ENCODE results near the gene TAF11L11. TPM values are rescaled to one million over a fixed set of nuclear protein-coding genes. Genes with fewer than 3 reads are reported as not detected.
"Not testable (repeated sequence)": the region's sequence is repeated elsewhere in the genome, so short reads cannot be mapped to it uniquely, and the experiment has no call there.

TAF11L11 gene
- not detected for total RNA-seq

DNA sequence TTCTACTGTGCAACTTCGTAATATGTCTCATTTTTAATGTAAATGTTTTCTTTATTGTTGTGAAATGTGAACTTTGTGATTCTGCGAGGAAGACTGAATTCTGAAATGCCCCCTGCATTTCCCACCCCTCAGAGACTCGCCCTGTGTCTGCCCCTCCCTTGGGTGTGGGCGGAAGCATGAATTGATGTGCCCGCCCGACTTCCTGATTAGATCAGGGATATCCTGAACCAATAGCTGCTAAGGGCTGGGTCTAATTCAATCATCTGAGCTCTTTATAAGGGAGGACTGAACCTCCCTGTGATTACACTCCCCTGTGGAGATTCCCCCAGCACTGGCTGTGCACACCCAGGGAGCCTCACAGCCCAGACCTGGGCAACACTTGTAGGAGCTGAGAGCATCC lies at the start of gene TAF11L11:
TSS of gene TAF11L11 (plus strand) at position 304 of the 400 bp plus-strand sequence.
- H3K4me1 ChIP-seq, H3K9me3 ChIP-seq, H3K27ac ChIP-seq, H3K4me3 ChIP-seq, H3K36me3 ChIP-seq, ATAC-seq, H3K27me3 ChIP-seq: not testable (repeated sequence)
- 44 to 76% methylated on average over 1 to 6 of the region's 6 CpGs for WGBS, 2 donors (ENCODE audit: low coverage in 1 of 2)

DNA sequence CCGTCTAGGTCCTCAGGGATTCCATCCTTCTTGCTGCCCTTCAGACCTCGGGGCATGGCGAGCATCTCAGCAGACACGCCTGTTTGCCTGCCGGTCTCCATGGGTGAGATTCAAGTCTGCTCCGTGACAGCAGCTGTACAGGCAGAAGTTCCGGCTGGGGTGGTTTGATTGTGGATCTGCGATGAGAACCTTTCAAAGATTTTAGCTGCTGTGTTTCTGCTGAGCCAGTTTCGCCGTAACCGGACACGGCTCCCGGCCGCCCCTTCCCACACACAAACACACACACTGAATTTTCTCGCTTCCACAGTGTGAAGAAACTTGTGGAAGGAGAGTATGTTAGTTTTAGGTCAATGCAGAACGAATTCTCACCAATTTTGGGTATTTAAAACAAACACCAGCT lies 18.3 kb upstream of the TAF11L11 start, which contains the start of gene TAF11L7:
TSS of gene TAF11L7 (minus strand) at position 101 of the 400 bp plus-strand sequence.
- ATAC-seq, H3K27me3 ChIP-seq, H3K27ac ChIP-seq, H3K4me3 ChIP-seq, H3K4me1 ChIP-seq, H3K36me3 ChIP-seq, H3K9me3 ChIP-seq: not testable (repeated sequence)
- WGBS, 2 donors (ENCODE audit: low coverage in 1 of 2): no CpG with 5 or more reads among the region's 16 CpGs

DNA sequence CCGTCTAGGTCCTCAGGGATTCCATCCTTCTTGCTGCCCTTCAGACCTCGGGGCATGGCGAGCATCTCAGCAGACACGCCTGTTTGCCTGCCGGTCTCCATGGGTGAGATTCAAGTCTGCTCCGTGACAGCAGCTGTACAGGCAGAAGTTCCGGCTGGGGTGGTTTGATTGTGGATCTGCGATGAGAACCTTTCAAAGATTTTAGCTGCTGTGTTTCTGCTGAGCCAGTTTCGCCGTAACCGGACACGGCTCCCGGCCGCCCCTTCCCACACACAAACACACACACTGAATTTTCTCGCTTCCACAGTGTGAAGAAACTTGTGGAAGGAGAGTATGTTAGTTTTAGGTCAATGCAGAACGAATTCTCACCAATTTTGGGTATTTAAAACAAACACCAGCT lies 13.1 kb upstream of the TAF11L11 start, which contains the start of gene TAF11L8:
TSS of gene TAF11L8 (minus strand) at position 101 of the 400 bp plus-strand sequence.
- H3K4me1 ChIP-seq, H3K9me3 ChIP-seq, H3K27ac ChIP-seq, H3K4me3 ChIP-seq, H3K36me3 ChIP-seq, ATAC-seq, H3K27me3 ChIP-seq: not testable (repeated sequence)
- WGBS, 2 donors (ENCODE audit: low coverage in 1 of 2): no CpG with 5 or more reads among the region's 16 CpGs

DNA sequence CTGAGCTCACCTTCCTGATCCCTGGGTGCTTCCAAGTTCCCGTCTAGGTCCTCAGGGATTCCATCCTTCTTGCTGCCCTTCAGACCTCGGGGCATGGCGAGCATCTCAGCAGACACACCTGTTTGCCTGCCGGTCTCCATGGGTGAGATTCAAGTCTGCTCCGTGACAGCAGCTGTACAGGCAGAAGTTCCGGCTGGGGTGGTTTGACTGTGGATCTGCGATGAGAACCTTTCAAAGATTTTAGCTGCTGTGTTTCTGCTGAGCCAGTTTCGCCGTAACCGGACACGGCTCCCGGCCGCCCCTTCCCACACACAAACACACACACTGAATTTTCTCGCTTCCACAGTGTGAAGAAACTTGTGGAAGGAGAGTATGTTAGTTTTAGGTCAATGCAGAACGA lies 9.7 kb upstream of the TAF11L11 start, which contains the start of gene TAF11L9:
TSS of gene TAF11L9 (minus strand) at position 140 of the 400 bp plus-strand sequence.
- not testable (repeated sequence) for H3K4me3 ChIP-seq, H3K27me3 ChIP-seq, H3K9me3 ChIP-seq, H3K36me3 ChIP-seq, ATAC-seq, H3K27ac ChIP-seq, H3K4me1 ChIP-seq
- WGBS, 2 donors (ENCODE audit: low coverage in 1 of 2): 98 to 100% methylated on average over 2 to 9 of the region's 15 CpGs

DNA sequence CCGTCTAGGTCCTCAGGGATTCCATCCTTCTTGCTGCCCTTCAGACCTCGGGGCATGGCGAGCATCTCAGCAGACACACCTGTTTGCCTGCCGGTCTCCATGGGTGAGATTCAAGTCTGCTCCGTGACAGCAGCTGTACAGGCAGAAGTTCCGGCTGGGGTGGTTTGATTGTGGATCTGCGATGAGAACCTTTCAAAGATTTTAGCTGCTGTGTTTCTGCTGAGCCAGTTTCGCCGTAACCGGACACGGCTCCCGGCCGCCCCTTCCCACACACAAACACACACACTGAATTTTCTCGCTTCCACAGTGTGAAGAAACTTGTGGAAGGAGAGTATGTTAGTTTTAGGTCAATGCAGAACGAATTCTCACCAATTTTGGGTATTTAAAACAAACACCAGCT lies 6.3 kb upstream of the TAF11L11 start, which contains the start of gene TAF11L10:
TSS of gene TAF11L10 (minus strand) at position 101 of the 400 bp plus-strand sequence.
- H3K27ac ChIP-seq, H3K27me3 ChIP-seq, H3K9me3 ChIP-seq, H3K36me3 ChIP-seq, ATAC-seq, H3K4me3 ChIP-seq, H3K4me1 ChIP-seq: not testable (repeated sequence)
- WGBS, 2 donors (ENCODE audit: low coverage in 1 of 2): no CpG with 5 or more reads among the region's 15 CpGs

DNA sequence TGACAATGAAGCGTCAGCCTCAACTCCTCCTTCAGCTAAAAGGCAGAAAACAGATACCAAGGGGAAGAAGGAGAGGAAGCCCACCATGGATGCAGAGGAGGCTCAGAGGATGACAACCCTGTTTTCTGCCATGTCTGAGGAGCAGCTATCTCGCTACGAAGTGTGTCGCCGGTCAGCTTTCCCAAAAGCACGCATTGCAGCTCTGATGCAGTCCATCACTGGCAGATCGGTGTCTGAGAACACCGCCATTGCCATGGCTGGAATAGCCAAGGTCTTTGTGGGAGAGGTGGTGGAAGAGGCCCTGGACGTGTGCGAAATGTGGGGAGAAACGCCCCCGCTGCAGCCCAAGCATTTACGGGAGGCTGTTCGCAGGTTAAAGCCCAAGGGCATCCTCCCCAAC lies 968 bp downstream of the TAF11L11 start:
- ATAC-seq: no peak
- no peak overlapping the region for H3K4me3 ChIP-seq
- TF ChIP-seq, protein P1, sequence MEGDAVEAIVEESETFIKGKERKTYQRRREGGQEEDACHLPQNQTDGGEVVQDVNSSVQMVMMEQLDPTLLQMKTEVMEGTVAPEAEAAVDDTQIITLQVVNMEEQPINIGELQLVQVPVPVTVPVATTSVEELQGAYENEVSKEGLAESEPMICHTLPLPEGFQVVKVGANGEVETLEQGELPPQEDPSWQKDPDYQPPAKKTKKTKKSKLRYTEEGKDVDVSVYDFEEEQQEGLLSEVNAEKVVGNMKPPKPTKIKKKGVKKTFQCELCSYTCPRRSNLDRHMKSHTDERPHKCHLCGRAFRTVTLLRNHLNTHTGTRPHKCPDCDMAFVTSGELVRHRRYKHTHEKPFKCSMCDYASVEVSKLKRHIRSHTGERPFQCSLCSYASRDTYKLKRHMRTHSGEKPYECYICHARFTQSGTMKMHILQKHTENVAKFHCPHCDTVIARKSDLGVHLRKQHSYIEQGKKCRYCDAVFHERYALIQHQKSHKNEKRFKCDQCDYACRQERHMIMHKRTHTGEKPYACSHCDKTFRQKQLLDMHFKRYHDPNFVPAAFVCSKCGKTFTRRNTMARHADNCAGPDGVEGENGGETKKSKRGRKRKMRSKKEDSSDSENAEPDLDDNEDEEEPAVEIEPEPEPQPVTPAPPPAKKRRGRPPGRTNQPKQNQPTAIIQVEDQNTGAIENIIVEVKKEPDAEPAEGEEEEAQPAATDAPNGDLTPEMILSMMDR (IDR thresholded peaks at IDR 0.05): no peak
- TF ChIP-seq POLR2AphosphoS5 (IDR thresholded peaks at IDR 0.05) (no peak), POLR2A (IDR thresholded peaks at IDR 0.05) (no peak), EP300 (IDR thresholded peaks at IDR 0.05) (no peak)
- H3K4me1 ChIP-seq: no peaks in the 10 kb centered on the region
- H3K36me3 ChIP-seq: no peaks in the 10 kb centered on the region
- 93 to 100% methylated on average over 3 to 11 of the region's 14 CpGs for WGBS, 2 donors (ENCODE audit: low coverage in 1 of 2)
- no peaks in the 10 kb centered on the region for H3K9me3 ChIP-seq
- no peaks in the 10 kb centered on the region for H3K27me3 ChIP-seq
- H3K27ac ChIP-seq: no peak overlapping the region

DNA sequence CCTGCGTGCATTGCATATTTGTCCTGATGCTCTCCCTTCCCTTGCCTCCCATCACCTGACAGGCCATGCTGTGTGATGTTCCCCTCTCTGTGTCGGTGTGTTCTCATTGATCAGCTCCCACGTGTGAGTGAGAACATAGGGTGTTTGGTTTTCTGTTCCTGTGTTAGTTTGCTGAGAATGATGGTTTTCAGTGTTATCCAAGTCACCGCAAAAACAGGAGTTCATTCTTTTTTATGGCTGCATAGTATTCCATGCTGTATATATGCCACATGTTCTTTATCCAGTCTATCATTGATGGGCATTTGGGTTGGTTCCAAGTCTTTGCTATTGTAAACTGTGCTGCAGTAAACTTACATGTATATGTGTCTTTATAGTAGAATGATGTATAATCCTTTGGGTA lies 3.5 kb downstream of the TAF11L11 start:
- not testable (repeated sequence) for H3K4me3 ChIP-seq, H3K27me3 ChIP-seq, H3K4me1 ChIP-seq, H3K27ac ChIP-seq, H3K36me3 ChIP-seq, H3K9me3 ChIP-seq, ATAC-seq
- 80 to 94% methylated on average over 1 to 4 of the region's 4 CpGs for WGBS, 2 donors (ENCODE audit: low coverage in 1 of 2)

DNA sequence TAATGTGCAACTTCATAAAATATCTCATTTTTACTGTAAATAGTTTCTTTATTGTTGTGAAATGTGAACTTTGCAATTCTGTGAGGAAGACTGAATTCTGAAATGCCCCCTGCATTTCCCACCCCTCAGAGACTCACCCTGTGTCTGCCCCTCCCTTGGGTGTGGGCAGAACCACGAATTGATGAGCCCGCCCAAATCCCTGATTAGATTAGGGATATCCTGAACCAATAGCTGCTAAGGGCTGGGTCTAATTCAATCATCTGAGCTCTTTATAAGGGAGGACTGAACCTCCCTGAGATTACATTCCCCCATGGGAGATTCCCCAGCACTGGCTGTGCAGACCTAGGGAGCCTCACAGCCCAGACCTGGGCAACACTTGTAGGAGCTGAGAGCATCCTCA lies 6.1 kb downstream of the TAF11L11 start, which contains the start of gene TAF11L12:
TSS of gene TAF11L12 (plus strand) at position 301 of the 400 bp plus-strand sequence.
- no CpG with 5 or more reads among the region's 2 CpGs for WGBS, 2 donors (ENCODE audit: low coverage in 1 of 2)
- H3K27ac ChIP-seq, ATAC-seq, H3K27me3 ChIP-seq, H3K4me3 ChIP-seq, H3K36me3 ChIP-seq, H3K9me3 ChIP-seq, H3K4me1 ChIP-seq: not testable (repeated sequence)

Measured in gastroesophageal sphincter (tissue), 4 donors.